Vagina (tissue), 2 donors: ENCODE measurements around the gene CISH. TPM values are rescaled to one million over a fixed set of nuclear protein-coding genes. Genes with fewer than 3 reads are reported as not detected.

Experiments
- DNase-seq, 2 donors: peaks; one replicate each; pipeline ENCODE4 v3.0.0-alpha.2; 2017; ENCODE audit errors: extremely low spot score in 2 of 2
- H3K27ac ChIP-seq: fragments of 200-600 bp; sonication (generic); one replicate; pipeline ENCODE4 v1.5.1; 2019
- H3K27me3 ChIP-seq: fragments of 200-600 bp; sonication (generic); one replicate; pipeline ENCODE4 v1.5.1; 2019
- H3K36me3 ChIP-seq, 2 donors: fragments of 200-600 bp; sonication (generic); one replicate each; pipeline ENCODE4 v1.5.1; 2017 to 2019
- H3K4me1 ChIP-seq: fragments of 200-600 bp; sonication (generic); one replicate; pipeline ENCODE4 v1.5.1; 2019
- H3K4me3 ChIP-seq, 2 donors: fragments of 200-600 bp; sonication (generic); 1 replicate in 1 of 2; 2 replicates in 1 of 2; pipeline ENCODE4 v1.5.1; 2016 to 2019
- H3K9me3 ChIP-seq: fragments of 200-600 bp; sonication (generic); one replicate; pipeline ENCODE4 v1.5.1; 2019
- CTCF ChIP-seq, 3 experiments: fragments of 450-650 bp in 2 of 3; fragments of 200-600 bp in 1 of 3; sonication (generic) in 1 of 3; IDR thresholded peaks; one replicate each; pipeline ENCODE4 v1.5.1; 2017 to 2019; ENCODE audit warnings: antibody characterized with exemption in 3 of 3, mild to moderate bottlenecking in 2 of 3, moderate library complexity in 2 of 3
- POLR2A ChIP-seq, 2 donors: fragments of 450-650 bp; IDR thresholded peaks; one replicate each; pipeline ENCODE4 v1.6.1; 2017; ENCODE audit warnings: antibody characterized with exemption in 2 of 2, mild to moderate bottlenecking in 2 of 2, moderate library complexity in 2 of 2
- POLR2AphosphoS5 ChIP-seq, 2 donors: sonication (generic); formaldehyde crosslinking; IDR thresholded peaks; one replicate each; pipeline ENCODE4 v1.9.0; 2017; ENCODE audit warnings: antibody characterized with exemption in 2 of 2, mild to moderate bottlenecking in 2 of 2, low read depth in 1 of 2; ENCODE audit not compliant: insufficient read depth in 1 of 2
- intact Hi-C: fragments of 100-400 bp; cut with DNase I; formaldehyde crosslinking; loops from one replicate; pipeline ENCODE4 v1.15.1; 2023
- total RNA-seq: library from RNA; depleted of rRNA; stranded (reverse); fragments of >200 nt; gene quantifications from one replicate; pipeline ENCODE4 v1.2.3, GENCODE V29; 2016

The CISH gene
- total RNA-seq, 1 donor from 2014 or later = 21.9 TPM

- Histone ChIP-seq H3K36me3 (peaks cover 0 to 10% of the 10 kb centered on the region in 2 donors), H3K4me1 (no peaks in the 10 kb centered on the region), H3K27me3 (no peaks in the 10 kb centered on the region), H3K4me3 (no peak overlapping the region), H3K27ac (no peak overlapping the region), H3K9me3 (no peaks in the 10 kb centered on the region)
- intact Hi-C loops = no loop called here
- DNase-seq = no peak
- TF ChIP-seq CTCF (IDR thresholded peaks at IDR 0.05) (peak in 1 of 3 experiments; percentile 26), POLR2AphosphoS5 (IDR thresholded peaks at IDR 0.05; ENCODE audit: insufficient read depth in 1 of 2, low read depth in 1 of 2) (no peak)
Observed at GRCh38 chr3:50652709-50653108, 41.1 kb upstream of the CISH start.

DNA sequence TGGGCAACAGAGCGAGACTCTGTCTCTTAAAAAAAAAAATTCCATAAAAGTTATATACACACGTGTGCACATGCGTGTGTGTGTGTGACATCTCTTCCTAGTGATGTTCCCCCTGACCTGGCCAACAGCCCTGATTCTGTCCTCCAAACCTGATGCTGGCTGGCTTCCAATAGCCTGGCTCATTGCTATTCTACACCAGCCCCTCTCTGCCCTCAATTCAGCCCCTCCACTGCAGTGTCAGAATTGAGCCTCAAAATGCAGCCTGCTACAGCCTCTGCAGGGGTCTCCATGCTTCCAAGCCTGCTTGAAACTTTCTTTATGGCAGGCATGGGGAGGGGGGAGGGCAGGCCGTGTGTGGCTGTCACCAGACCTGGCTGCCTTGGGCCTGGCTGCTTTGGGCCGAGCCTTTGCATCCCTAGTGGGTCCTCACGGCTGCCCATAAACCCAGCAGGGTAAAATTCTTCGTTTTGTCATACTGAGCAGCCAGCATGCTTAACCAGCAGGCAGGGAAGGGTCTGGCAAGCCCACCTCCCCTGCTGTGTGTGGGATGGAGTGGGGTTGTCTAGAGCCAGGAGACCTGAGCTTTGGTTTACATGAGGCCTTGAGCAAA is 40.5 kb upstream of the CISH start:
- no peak for DNase-seq
- no peaks in the 10 kb centered on the region for H3K27me3 ChIP-seq
- peaks cover 0 to 15% of the 10 kb centered on the region in 2 donors for H3K36me3 ChIP-seq
- no peaks in the 10 kb centered on the region for H3K9me3 ChIP-seq
- no peak overlapping the region for H3K4me3 ChIP-seq
- no peak overlapping the region for H3K27ac ChIP-seq
- no peaks in the 10 kb centered on the region for H3K4me1 ChIP-seq
- TF ChIP-seq CTCF (IDR thresholded peaks at IDR 0.05) (no peak), POLR2AphosphoS5 (IDR thresholded peaks at IDR 0.05; ENCODE audit: insufficient read depth in 1 of 2, low read depth in 1 of 2) (no peak), POLR2A (IDR thresholded peaks at IDR 0.05) (no peak)
- intact Hi-C loops = no loop called here

GRCh38 chr3:50651445-50651844 is 39.9 kb upstream of the CISH start:
- intact Hi-C loops = no loop called here
- H3K4me1 ChIP-seq = no peaks in the 10 kb centered on the region
- no peak for DNase-seq
- no peaks in the 10 kb centered on the region for H3K27me3 ChIP-seq
- no peaks in the 10 kb centered on the region for H3K9me3 ChIP-seq
- H3K27ac ChIP-seq = no peak overlapping the region
- H3K4me3 ChIP-seq = no peak overlapping the region
- TF ChIP-seq POLR2AphosphoS5 (IDR thresholded peaks at IDR 0.05; ENCODE audit: insufficient read depth in 1 of 2, low read depth in 1 of 2) (no peak), CTCF (IDR thresholded peaks at IDR 0.05) (no peak), POLR2A (IDR thresholded peaks at IDR 0.05) (no peak)
- peaks cover 0 to 21% of the 10 kb centered on the region in 2 donors for H3K36me3 ChIP-seq

GRCh38 chr3:50650018-50650417 is 38.4 kb upstream of the CISH start:
- H3K4me1 ChIP-seq = no peaks in the 10 kb centered on the region
- no peak for TF ChIP-seq POLR2A (IDR thresholded peaks at IDR 0.05)
- no peak for TF ChIP-seq CTCF (IDR thresholded peaks at IDR 0.05)
- no peak for TF ChIP-seq POLR2AphosphoS5 (IDR thresholded peaks at IDR 0.05; ENCODE audit: insufficient read depth in 1 of 2, low read depth in 1 of 2)
- DNase-seq = no peak

DNA sequence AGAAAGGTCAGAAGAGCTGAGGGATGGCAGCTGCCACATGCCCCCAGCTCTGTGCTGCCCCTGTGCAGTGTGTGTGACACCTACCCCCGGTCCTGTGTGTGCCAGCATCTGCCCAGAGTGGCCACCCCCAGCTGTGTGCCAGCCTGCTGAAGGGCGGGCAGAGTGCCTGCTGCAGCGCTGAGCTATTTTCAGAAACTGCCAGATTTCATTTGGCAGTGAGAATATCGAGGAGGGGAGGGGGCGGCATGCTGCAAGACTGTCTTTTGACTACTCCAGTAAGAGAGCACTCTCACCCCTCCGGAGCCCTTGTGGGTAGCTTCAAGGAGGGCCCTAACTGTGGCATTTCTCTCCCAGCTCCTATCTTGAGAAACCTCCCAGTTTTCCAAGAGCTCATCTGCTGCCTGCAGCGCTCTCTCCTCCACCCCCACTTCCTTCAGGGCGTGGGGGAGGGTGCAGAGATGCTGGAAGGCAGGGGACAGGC is 37.9 kb upstream of the CISH start:
- no peak for DNase-seq
- TF ChIP-seq CTCF (IDR thresholded peaks at IDR 0.05) (no peak), POLR2A (IDR thresholded peaks at IDR 0.05) (no peak), POLR2AphosphoS5 (IDR thresholded peaks at IDR 0.05; ENCODE audit: insufficient read depth in 1 of 2, low read depth in 1 of 2) (no peak)
- H3K27me3 ChIP-seq = no peaks in the 10 kb centered on the region
- intact Hi-C loops = no loop called here
- no peaks in the 10 kb centered on the region for H3K4me1 ChIP-seq
- no peak overlapping the region for H3K4me3 ChIP-seq
- peaks cover 0 to 29% of the 10 kb centered on the region in 2 donors for H3K36me3 ChIP-seq
- no peak overlapping the region for H3K27ac ChIP-seq
- no peaks in the 10 kb centered on the region for H3K9me3 ChIP-seq

More at GRCh38 chr3:50650018-50650417, 38.4 kb upstream of the CISH start:
- H3K4me3 ChIP-seq = no peak overlapping the region
- no peak overlapping the region for H3K27ac ChIP-seq
- no peaks in the 10 kb centered on the region for H3K9me3 ChIP-seq
- peaks cover 0 to 24% of the 10 kb centered on the region in 2 donors for H3K36me3 ChIP-seq
- intact Hi-C loops = no loop called here
- H3K27me3 ChIP-seq = no peaks in the 10 kb centered on the region
